HepG2 (cell line): ENCODE results near the gene TEX14. TPM values are rescaled to one million over a fixed set of nuclear protein-coding genes. Genes with fewer than 3 reads are reported as not detected.
A peak's percentile ranks its signal among the peaks of the same experiment; 100 is the strongest.

Experiments
- CBFB ChIP-seq: sonication (generic); formaldehyde crosslinking; IDR thresholded peaks from 2 replicates; pipeline ENCODE4 v1.4.0; 2020; ENCODE audit warnings: missing genetic modification reagents
- ELF3 ChIP-seq: IDR thresholded peaks from 2 replicates; pipeline ENCODE4 v1.6.1; 2016; ENCODE audit warnings: missing genetic modification reagents, missing compliant biosample characterization
- GTF3A ChIP-seq: sonication (generic); formaldehyde crosslinking; conservative IDR thresholded peaks from 2 replicates; pipeline ENCODE4 v1.4.0; 2020; ENCODE audit warnings: mild to moderate bottlenecking, missing genetic modification reagents
- HDAC2 ChIP-seq: sonication (generic); formaldehyde crosslinking; IDR thresholded peaks from 2 replicates; pipeline ENCODE4 v1.4.0; 2020; ENCODE audit warnings: missing genetic modification reagents
- HMGA1 ChIP-seq: sonication (generic); formaldehyde crosslinking; conservative IDR thresholded peaks from 2 replicates; pipeline ENCODE4 v1.4.0; 2020; ENCODE audit warnings: missing genetic modification reagents
- IRF2 ChIP-seq: IDR thresholded peaks from 2 replicates; pipeline ENCODE4 v1.6.1; 2018; ENCODE audit warnings: missing genetic modification reagents, missing compliant biosample characterization
- KLF16 ChIP-seq, 2 experiments: sonication (generic) in 1 of 2; formaldehyde crosslinking in 1 of 2; IDR thresholded peaks; 2 replicates each; pipeline versions ENCODE4 v1.6.1 to v1.8.0; 2016 to 2023; ENCODE audit warnings: missing genetic modification reagents in 2 of 2, missing compliant biosample characterization in 1 of 2
- NFE2L1 ChIP-seq: sonication (generic); formaldehyde crosslinking; IDR thresholded peaks from 2 replicates; pipeline ENCODE4 v1.4.0; 2020; ENCODE audit warnings: missing genetic modification reagents, mild to moderate bottlenecking, borderline replicate concordance
- SOX6 ChIP-seq, 2 experiments: fragments of 450-650 bp in 1 of 2; sonication (generic) in 1 of 2; formaldehyde crosslinking in 1 of 2; IDR thresholded peaks; 2 replicates each; pipeline versions ENCODE4 v1.4.0 to v1.6.1; 2017 to 2020; ENCODE audit warnings: antibody characterized with exemption in 1 of 2, mild to moderate bottlenecking in 1 of 2, missing genetic modification reagents in 1 of 2
- ZNF20 ChIP-seq: sonication (generic); formaldehyde crosslinking; IDR thresholded peaks from 2 replicates; pipeline ENCODE4 v1.4.0; 2020; ENCODE audit warnings: mild to moderate bottlenecking, moderate library complexity, missing genetic modification reagents
- ZNF292 ChIP-seq: sonication (generic); formaldehyde crosslinking; IDR thresholded peaks from 2 replicates; pipeline ENCODE4 v1.8.1; 2022; ENCODE audit warnings: mild to moderate bottlenecking, low read depth, missing genetic modification reagents, borderline replicate concordance
- ZNF703 ChIP-seq: sonication (generic); formaldehyde crosslinking; IDR thresholded peaks from 2 replicates; pipeline ENCODE4 v1.5.1; 2020; ENCODE audit warnings: missing genetic modification reagents, mild to moderate bottlenecking, moderate library complexity, borderline replicate concordance
- ZNF816 ChIP-seq: sonication (generic); formaldehyde crosslinking; IDR thresholded peaks from 2 replicates; pipeline ENCODE4 v1.8.0; 2022; ENCODE audit warnings: missing genetic modification reagents, mild to moderate bottlenecking, borderline replicate concordance
- ZNF839 ChIP-seq: sonication (generic); formaldehyde crosslinking; IDR thresholded peaks from 2 replicates; pipeline ENCODE4 v1.4.0; 2020; ENCODE audit warnings: missing genetic modification reagents, mild to moderate bottlenecking, borderline replicate concordance
- polyA plus RNA-seq, 8 experiments: library from polyadenylated mRNA; depleted of rRNA in 3 of 8; stranded (reverse) in 7 of 8; unstranded in 1 of 8; fragments of >200 nt; fragmentation: Illumina TruSeq in 4 of 8; extraction: Trizol in 4 of 8; gene quantifications; 2 replicates each; pipeline versions ENCODE4 v1.2.1 to v1.2.3, GENCODE V29; 2011 to 2016; ENCODE audit warnings: low read depth in 4 of 8, missing spikeins in 1 of 8, mixed read lengths in 1 of 8; ENCODE audit not compliant: insufficient read depth in 1 of 8
- total RNA-seq, 5 experiments: library from RNA; depleted of rRNA; stranded (reverse); fragments of >200 nt; fragmentation: Illumina TruSeq; extraction: Trizol; gene quantifications; 2 replicates each; pipeline ENCODE4 v1.2.3, GENCODE V29; 2016; ENCODE audit warnings: low read depth in 1 of 5
- TF ChIP-seq, protein P1 (sequence below): IDR thresholded peaks from 2 replicates; pipeline ENCODE4 v1.6.1; 2016; ENCODE audit warnings: missing compliant biosample characterization, missing genetic modification reagents, borderline replicate concordance
- TF ChIP-seq, protein P2 (sequence below): sonication (generic); formaldehyde crosslinking; IDR thresholded peaks from 2 replicates; pipeline ENCODE4 v1.5.0; 2020; ENCODE audit warnings: missing genetic modification reagents, mild to moderate bottlenecking, borderline replicate concordance
- TF ChIP-seq, protein P3 (sequence below): sonication (generic); formaldehyde crosslinking; IDR thresholded peaks from 2 replicates; pipeline ENCODE4 v1.5.0; 2020; ENCODE audit warnings: mild to moderate bottlenecking, missing genetic modification reagents, borderline replicate concordance

TEX14 gene
- total and polyA plus RNA-seq, 2 of the 13 experiments (the other 11 are each of a cell fraction or from before 2014, with no cell fraction given) = 0.04 to 0.07 TPM

DNA sequence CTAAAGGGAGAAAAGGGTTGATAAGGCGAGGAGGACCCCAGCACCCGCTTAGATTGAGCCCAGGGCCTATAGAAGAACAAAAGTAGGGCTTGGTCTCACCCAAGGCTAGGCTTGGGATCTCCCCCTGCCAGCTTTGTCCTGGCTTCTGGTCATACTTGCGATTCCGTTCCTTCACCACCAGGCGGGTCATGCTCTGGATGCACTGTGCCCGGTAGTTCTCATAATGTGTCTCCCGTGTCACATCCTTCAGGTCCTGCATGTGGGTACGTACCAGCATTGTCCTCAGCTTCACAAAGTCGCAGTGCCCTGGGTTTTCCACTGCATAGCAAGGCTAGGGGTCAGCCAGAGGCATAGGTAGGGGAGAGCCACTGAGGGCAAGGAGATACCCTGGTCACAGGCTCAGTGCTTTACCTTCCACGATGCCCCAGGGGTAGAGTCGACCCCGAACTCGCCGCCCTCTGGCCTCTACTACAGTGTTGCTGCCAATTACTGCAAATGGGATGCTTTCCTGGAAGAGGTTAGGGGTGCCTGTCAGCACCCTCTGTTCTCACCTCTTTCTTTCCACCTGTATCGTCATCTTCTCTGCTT, 170.9 kb downstream of the TEX14 start (continued):
- 0 out of 2 replicates have a peak, but pooled peaks have one; percentile 26 for TF ChIP-seq CBFB (CRISPR knock-in tag)
- TF ChIP-seq KLF16 (CRISPR knock-in tag; IDR thresholded peaks at IDR 0.05) = peak in 1 of 2 experiments; percentile 15; a peak in 1 of 4 replicates
- TF ChIP-seq ZNF816 (CRISPR knock-in tag) = no peak
- TF ChIP-seq, protein P1, sequence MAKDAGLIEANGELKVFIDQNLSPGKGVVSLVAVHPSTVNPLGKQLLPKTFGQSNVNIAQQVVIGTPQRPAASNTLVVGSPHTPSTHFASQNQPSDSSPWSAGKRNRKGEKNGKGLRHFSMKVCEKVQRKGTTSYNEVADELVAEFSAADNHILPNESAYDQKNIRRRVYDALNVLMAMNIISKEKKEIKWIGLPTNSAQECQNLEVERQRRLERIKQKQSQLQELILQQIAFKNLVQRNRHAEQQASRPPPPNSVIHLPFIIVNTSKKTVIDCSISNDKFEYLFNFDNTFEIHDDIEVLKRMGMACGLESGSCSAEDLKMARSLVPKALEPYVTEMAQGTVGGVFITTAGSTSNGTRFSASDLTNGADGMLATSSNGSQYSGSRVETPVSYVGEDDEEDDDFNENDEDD (CRISPR knock-in tag) = peak; percentile 48; the same call in 1 of the 2 replicates
- peak; percentile 53; the same call in 1 of the 2 replicates for TF ChIP-seq ZNF839 (CRISPR knock-in tag)
- no peak for TF ChIP-seq HMGA1 (CRISPR knock-in tag)
- TF ChIP-seq, protein P2, sequence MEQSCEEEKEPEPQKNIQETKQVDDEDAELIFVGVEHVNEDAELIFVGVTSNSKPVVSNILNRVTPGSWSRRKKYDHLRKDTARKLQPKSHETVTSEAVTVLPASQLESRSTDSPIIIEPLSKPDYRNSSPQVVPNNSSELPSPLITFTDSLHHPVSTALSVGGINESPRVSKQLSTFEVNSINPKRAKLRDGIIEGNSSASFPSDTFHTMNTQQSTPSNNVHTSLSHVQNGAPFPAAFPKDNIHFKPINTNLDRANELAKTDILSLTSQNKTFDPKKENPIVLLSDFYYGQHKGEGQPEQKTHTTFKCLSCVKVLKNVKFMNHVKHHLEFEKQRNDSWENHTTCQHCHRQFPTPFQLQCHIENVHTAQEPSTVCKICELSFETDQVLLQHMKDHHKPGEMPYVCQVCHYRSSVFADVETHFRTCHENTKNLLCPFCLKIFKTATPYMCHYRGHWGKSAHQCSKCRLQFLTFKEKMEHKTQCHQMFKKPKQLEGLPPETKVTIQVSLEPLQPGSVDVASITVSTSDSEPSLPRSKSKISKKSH (CRISPR knock-in tag) = peak; percentile 31; the same call in 1 of the 2 replicates
- TF ChIP-seq ZNF292 (CRISPR knock-in tag) = no peak
- TF ChIP-seq, protein P3, sequence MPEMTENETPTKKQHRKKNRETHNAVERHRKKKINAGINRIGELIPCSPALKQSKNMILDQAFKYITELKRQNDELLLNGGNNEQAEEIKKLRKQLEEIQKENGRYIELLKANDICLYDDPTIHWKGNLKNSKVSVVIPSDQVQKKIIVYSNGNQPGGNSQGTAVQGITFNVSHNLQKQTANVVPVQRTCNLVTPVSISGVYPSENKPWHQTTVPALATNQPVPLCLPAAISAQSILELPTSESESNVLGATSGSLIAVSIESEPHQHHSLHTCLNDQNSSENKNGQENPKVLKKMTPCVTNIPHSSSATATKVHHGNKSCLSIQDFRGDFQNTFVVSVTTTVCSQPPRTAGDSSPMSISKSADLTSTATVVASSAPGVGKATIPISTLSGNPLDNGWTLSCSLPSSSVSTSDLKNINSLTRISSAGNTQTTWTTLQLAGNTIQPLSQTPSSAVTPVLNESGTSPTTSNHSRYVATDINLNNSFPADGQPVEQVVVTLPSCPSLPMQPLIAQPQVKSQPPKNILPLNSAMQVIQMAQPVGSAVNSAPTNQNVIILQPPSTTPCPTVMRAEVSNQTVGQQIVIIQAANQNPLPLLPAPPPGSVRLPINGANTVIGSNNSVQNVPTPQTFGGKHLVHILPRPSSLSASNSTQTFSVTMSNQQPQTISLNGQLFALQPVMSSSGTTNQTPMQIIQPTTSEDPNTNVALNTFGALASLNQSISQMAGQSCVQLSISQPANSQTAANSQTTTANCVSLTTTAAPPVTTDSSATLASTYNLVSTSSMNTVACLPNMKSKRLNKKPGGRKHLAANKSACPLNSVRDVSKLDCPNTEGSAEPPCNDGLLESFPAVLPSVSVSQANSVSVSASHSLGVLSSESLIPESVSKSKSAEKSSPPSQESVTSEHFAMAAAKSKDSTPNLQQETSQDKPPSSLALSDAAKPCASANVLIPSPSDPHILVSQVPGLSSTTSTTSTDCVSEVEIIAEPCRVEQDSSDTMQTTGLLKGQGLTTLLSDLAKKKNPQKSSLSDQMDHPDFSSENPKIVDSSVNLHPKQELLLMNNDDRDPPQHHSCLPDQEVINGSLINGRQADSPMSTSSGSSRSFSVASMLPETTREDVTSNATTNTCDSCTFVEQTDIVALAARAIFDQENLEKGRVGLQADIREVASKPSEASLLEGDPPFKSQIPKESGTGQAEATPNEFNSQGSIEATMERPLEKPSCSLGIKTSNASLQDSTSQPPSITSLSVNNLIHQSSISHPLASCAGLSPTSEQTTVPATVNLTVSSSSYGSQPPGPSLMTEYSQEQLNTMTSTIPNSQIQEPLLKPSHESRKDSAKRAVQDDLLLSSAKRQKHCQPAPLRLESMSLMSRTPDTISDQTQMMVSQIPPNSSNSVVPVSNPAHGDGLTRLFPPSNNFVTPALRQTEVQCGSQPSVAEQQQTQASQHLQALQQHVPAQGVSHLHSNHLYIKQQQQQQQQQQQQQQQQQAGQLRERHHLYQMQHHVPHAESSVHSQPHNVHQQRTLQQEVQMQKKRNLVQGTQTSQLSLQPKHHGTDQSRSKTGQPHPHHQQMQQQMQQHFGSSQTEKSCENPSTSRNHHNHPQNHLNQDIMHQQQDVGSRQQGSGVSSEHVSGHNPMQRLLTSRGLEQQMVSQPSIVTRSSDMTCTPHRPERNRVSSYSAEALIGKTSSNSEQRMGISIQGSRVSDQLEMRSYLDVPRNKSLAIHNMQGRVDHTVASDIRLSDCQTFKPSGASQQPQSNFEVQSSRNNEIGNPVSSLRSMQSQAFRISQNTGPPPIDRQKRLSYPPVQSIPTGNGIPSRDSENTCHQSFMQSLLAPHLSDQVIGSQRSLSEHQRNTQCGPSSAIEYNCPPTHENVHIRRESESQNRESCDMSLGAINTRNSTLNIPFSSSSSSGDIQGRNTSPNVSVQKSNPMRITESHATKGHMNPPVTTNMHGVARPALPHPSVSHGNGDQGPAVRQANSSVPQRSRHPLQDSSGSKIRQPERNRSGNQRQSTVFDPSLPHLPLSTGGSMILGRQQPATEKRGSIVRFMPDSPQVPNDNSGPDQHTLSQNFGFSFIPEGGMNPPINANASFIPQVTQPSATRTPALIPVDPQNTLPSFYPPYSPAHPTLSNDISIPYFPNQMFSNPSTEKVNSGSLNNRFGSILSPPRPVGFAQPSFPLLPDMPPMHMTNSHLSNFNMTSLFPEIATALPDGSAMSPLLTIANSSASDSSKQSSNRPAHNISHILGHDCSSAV = no peak
- TF ChIP-seq ZNF20 (CRISPR knock-in tag) = no peak
- TF ChIP-seq HDAC2 (CRISPR knock-in tag) = peak; percentile 12; the same call in 1 of the 2 replicates
- 0 out of 2 replicates have a peak, but pooled peaks have one; percentile 12 for TF ChIP-seq ELF3 (CRISPR knock-in tag)
- TF ChIP-seq SOX6 (IDR thresholded peaks at IDR 0.05) = no peak
- 0 out of 2 replicates have a peak, but pooled peaks have one; percentile 27 for TF ChIP-seq SOX6 (CRISPR knock-in tag; IDR thresholded peaks at IDR 0.05)
- TF ChIP-seq GTF3A = no peak
- peak; percentile 20; the same call in 1 of the 2 replicates for TF ChIP-seq IRF2 (CRISPR knock-in tag)
- TF ChIP-seq NFE2L1 (CRISPR knock-in tag) = no peak
- no peak for TF ChIP-seq ZNF703 (CRISPR knock-in tag)
